IMR-90 (cell line): ENCODE results near the gene SEPTIN10. TPM values are rescaled to one million over a fixed set of nuclear protein-coding genes. Genes with fewer than 3 reads are reported as not detected.

Experiments used
- ATAC-seq: fragments of 200-7000 bp; cut with Tn5 transposase; 2 replicates; pipeline ENCODE4 v1.9.1; 2020; ENCODE audit warnings: low read depth, mild to moderate bottlenecking, moderate library complexity
- BruUV-seq: library from RNA; stranded (reverse); fragments of 400-500 nt; replicated peaks from 2 replicates; lab custom pipeline; 2021; lab: Mats Ljungman, UMichigan
- CTCF ChIA-PET: fragments of 300-600 bp; formaldehyde crosslinking; extraction: SDS; loops from one replicate; lab custom pipeline; 2021; ENCODE audit warnings: antibody characterized with exemption; lab: Yijun Ruan, JAX
- POLR2A ChIA-PET: fragments of 300-600 bp; sonication (Branson Sonifier 250); formaldehyde crosslinking; loops from one replicate; lab custom pipeline; 2022; ENCODE audit warnings: antibody characterized with exemption; ENCODE audit not compliant: unreplicated experiment; lab: Charles Lee
- DNase-seq: peaks from one replicate; pipeline ENCODE4 v3.0.0; 2013
- H2AFZ ChIP-seq: replicated peaks from 2 replicates; pipeline ENCODE3; 2013; ENCODE audit warnings: low read length, mild to moderate bottlenecking; ENCODE audit not compliant: poor library complexity
- H2AK5ac ChIP-seq: 2 replicates; pipeline ENCODE4 v1.6.1; 2013; ENCODE audit warnings: low read depth, low read length, inconsistent platforms
- H2AK9ac ChIP-seq: replicated peaks from 2 replicates; pipeline ENCODE3; 2013; ENCODE audit warnings: mild to moderate bottlenecking, low read depth, low read length, moderate library complexity; ENCODE audit not compliant: poor library complexity
- H2BK120ac ChIP-seq: 2 replicates; pipeline ENCODE4 v1.6.1; 2013; ENCODE audit warnings: low read depth, low read length, inconsistent platforms
- H2BK15ac ChIP-seq: 3 replicates; pipeline ENCODE4 v1.6.1; 2013; ENCODE audit warnings: low read depth, low read length, inconsistent platforms
- H2BK20ac ChIP-seq: 2 replicates; pipeline ENCODE4 v1.6.1; 2013; ENCODE audit warnings: low read depth, mild to moderate bottlenecking, inconsistent platforms, low read length, moderate library complexity
- H2BK5ac ChIP-seq: 2 replicates; pipeline ENCODE4 v1.6.1; 2013; ENCODE audit warnings: mild to moderate bottlenecking, low read depth, low read length, inconsistent platforms; ENCODE audit not compliant: poor library complexity, severe bottlenecking
- H3K14ac ChIP-seq: replicated peaks from 2 replicates; pipeline ENCODE4 v1.6.1; 2013; ENCODE audit warnings: low read depth, low read length, inconsistent platforms
- H3K18ac ChIP-seq: 2 replicates; pipeline ENCODE4 v1.6.1; 2013; ENCODE audit warnings: low read depth, low read length, control low read depth
- H3K23ac ChIP-seq: 2 replicates; pipeline ENCODE4 v1.6.1; 2013; ENCODE audit warnings: low read depth, low read length, inconsistent platforms
- H3K27ac ChIP-seq: 2 replicates; pipeline ENCODE4 v1.5.1; 2013; ENCODE audit warnings: mild to moderate bottlenecking, control low read depth, low read length; ENCODE audit not compliant: insufficient read depth
- H3K27me3 ChIP-seq: 2 replicates; pipeline ENCODE4 v1.6.1; 2013; ENCODE audit warnings: low read length; ENCODE audit not compliant: control insufficient read depth, insufficient read depth
- H3K36me3 ChIP-seq: 2 replicates; pipeline ENCODE4 v1.6.1; 2013; ENCODE audit warnings: low read length, mixed read lengths; ENCODE audit not compliant: control insufficient read depth, insufficient read depth
- H3K4ac ChIP-seq: 2 replicates; pipeline ENCODE4 v1.6.1; 2013; ENCODE audit warnings: low read depth, low read length, inconsistent platforms
- H3K4me1 ChIP-seq: 2 replicates; pipeline ENCODE4 v1.6.1; 2013; ENCODE audit warnings: low read length, mixed read lengths; ENCODE audit not compliant: control insufficient read depth, insufficient read depth
- H3K4me2 ChIP-seq: 2 replicates; pipeline ENCODE4 v1.6.1; 2013; ENCODE audit warnings: low read depth, mild to moderate bottlenecking, control low read depth, low read length, moderate library complexity
- H3K4me3 ChIP-seq: 2 replicates; pipeline ENCODE4 v1.5.1; 2013; ENCODE audit warnings: low read depth, mild to moderate bottlenecking, control low read depth, low read length, moderate library complexity; ENCODE audit not compliant: insufficient read depth
- H3K56ac ChIP-seq: 2 replicates; pipeline ENCODE4 v1.6.1; 2013; ENCODE audit warnings: low read length, inconsistent platforms; ENCODE audit not compliant: insufficient read depth; ENCODE audit errors: extremely low read depth
- H3K79me1 ChIP-seq, 2 experiments: 2 replicates each; pipeline ENCODE4 v1.6.1; 2013; ENCODE audit warnings: low read length in 2 of 2, inconsistent platforms in 1 of 2, low read depth in 1 of 2
- H3K9ac ChIP-seq: 2 replicates; pipeline ENCODE4 v1.6.1; 2013; ENCODE audit warnings: low read depth, low read length, control low read depth
- H3K9me1 ChIP-seq: 2 replicates; pipeline ENCODE4 v1.6.1; 2013; ENCODE audit warnings: low read length, inconsistent platforms; ENCODE audit not compliant: insufficient read depth
- H3K9me3 ChIP-seq: 2 replicates; pipeline ENCODE4 v1.6.1; 2013; ENCODE audit warnings: low read length; ENCODE audit not compliant: control insufficient read depth, insufficient read depth
- H4K20me1 ChIP-seq: 2 replicates; pipeline ENCODE4 v1.6.1; 2013; ENCODE audit warnings: low read length, inconsistent platforms; ENCODE audit not compliant: insufficient read depth
- H4K5ac ChIP-seq: 2 replicates; pipeline ENCODE4 v1.6.1; 2013; ENCODE audit warnings: mild to moderate bottlenecking, low read depth, low read length, control low read depth
- H4K8ac ChIP-seq, 2 experiments: 2 replicates each; pipeline ENCODE4 v1.6.1; 2013; ENCODE audit warnings: low read depth in 2 of 2, low read length in 2 of 2, control low read depth in 1 of 2, inconsistent platforms in 1 of 2
- H4K91ac ChIP-seq: 2 replicates; pipeline ENCODE4 v1.6.1; 2013; ENCODE audit warnings: low read depth, low read length, inconsistent platforms; ENCODE audit not compliant: insufficient read depth
- BHLHE40 ChIP-seq: fragments of 150-350 bp; IDR thresholded peaks from 2 replicates; pipeline ENCODE4 v1.6.1; 2016; ENCODE audit warnings: mild to moderate bottlenecking, low read depth, low read length
- CEBPB ChIP-seq: IDR thresholded peaks from 2 replicates; pipeline ENCODE4 v1.6.1; 2012; ENCODE audit warnings: low read depth, low read length, improper control_type of control experiment
- CHD1 ChIP-seq: IDR thresholded peaks from 2 replicates; pipeline ENCODE4 v1.6.1; 2012; ENCODE audit warnings: low read depth, low read length, improper control_type of control experiment
- FOS ChIP-seq: fragments of 150-350 bp; IDR thresholded peaks from 2 replicates; pipeline ENCODE4 v1.6.1; 2016; ENCODE audit warnings: low read depth, low read length
- MAFK ChIP-seq: IDR thresholded peaks from 2 replicates; pipeline ENCODE4 v1.6.1; 2012; ENCODE audit warnings: low read depth, low read length, improper control_type of control experiment
- MAZ ChIP-seq: IDR thresholded peaks from 2 replicates; pipeline ENCODE4 v1.6.1; 2012; ENCODE audit warnings: low read depth, mild to moderate bottlenecking, low read length, improper control_type of control experiment, moderate library complexity, borderline replicate concordance
- MXI1 ChIP-seq: IDR thresholded peaks from 2 replicates; pipeline ENCODE4 v1.6.1; 2012; ENCODE audit warnings: low read depth, mild to moderate bottlenecking, low read length, moderate library complexity, borderline replicate concordance
- NFE2L2 ChIP-seq: fragments of 150-350 bp; IDR thresholded peaks from 2 replicates; pipeline ENCODE4 v1.6.1; 2016; ENCODE audit warnings: low read depth, mild to moderate bottlenecking, low read length
- POLR2A ChIP-seq: IDR thresholded peaks from 2 replicates; pipeline ENCODE4 v1.6.1; 2012; ENCODE audit warnings: mild to moderate bottlenecking, low read depth, low read length
- RFX5 ChIP-seq: IDR thresholded peaks from 2 replicates; pipeline ENCODE4 v1.8.0; 2012; ENCODE audit warnings: low read depth, mild to moderate bottlenecking, low read length, moderate library complexity
- SMC3 ChIP-seq: fragments of 150-350 bp; IDR thresholded peaks from 2 replicates; pipeline ENCODE4 v1.6.1; 2016; ENCODE audit warnings: low read depth, mild to moderate bottlenecking, antibody characterized with exemption, low read length, moderate library complexity
- WGBS, 2 experiments: methylation state at CpG; one replicate each; pipeline versions ENCODE4 v1.1.5 to v1.1.7; 2013; ENCODE audit warnings: missing lambda C conversion rate in 2 of 2; ENCODE audit not compliant: insufficient read length in 1 of 2; ENCODE audit errors: extremely low coverage in 2 of 2; 5-methylcytosine and 5-hydroxymethylcytosine counted together
- dilution Hi-C: fragments of 300-500 bp; cut with HindIII; formaldehyde crosslinking; loops from one replicate; pipeline ENCODE4 v1.14.3; 2018; ENCODE audit warnings: low sequenced_read_pairs; ENCODE audit not compliant: unreplicated experiment
- in situ Hi-C: fragments of 300-500 bp; cut with MboI; formaldehyde crosslinking; loops from 3 replicates; pipeline ENCODE4 v1.14.3; 2019; ENCODE audit warnings: low sequenced_read_pairs, inconsistent platforms, mixed read lengths
- intact Hi-C: fragments of 100-400 bp; cut with micrococcal nuclease; formaldehyde crosslinking; loops from 2 replicates; pipeline ENCODE4 v1.10.0; 2022
- polyA plus RNA-seq, 3 experiments: library from polyadenylated mRNA; depleted of rRNA; stranded (reverse); fragments of >200 nt; gene quantifications; 2 replicates each; pipeline ENCODE4 v1.2.3, GENCODE V29; 2012; ENCODE audit warnings: low replicate concordance in 1 of 3
- total RNA-seq: library from RNA; depleted of rRNA; stranded (reverse); fragments of >200 nt; gene quantifications from 2 replicates; pipeline ENCODE4 v1.2.3, GENCODE V29; 2012
- TF ChIP-seq, protein P1 (sequence below): conservative IDR thresholded peaks from 2 replicates; pipeline ENCODE4 v1.5.1; 2012; ENCODE audit warnings: mild to moderate bottlenecking, low read depth, low read length, improper control_type of control experiment
- TF ChIP-seq, protein P2 (sequence below): fragments of 150-350 bp; IDR thresholded peaks from 2 replicates; pipeline ENCODE4 v1.6.1; 2016; ENCODE audit warnings: low read depth, mild to moderate bottlenecking, low read length, moderate library complexity, borderline replicate concordance

SEPTIN10 gene
- total and polyA plus RNA-seq, 2 of the 4 experiments (the other 2 are of a cell fraction), result 55.4 to 82.6 TPM

- TF ChIP-seq, protein P1, sequence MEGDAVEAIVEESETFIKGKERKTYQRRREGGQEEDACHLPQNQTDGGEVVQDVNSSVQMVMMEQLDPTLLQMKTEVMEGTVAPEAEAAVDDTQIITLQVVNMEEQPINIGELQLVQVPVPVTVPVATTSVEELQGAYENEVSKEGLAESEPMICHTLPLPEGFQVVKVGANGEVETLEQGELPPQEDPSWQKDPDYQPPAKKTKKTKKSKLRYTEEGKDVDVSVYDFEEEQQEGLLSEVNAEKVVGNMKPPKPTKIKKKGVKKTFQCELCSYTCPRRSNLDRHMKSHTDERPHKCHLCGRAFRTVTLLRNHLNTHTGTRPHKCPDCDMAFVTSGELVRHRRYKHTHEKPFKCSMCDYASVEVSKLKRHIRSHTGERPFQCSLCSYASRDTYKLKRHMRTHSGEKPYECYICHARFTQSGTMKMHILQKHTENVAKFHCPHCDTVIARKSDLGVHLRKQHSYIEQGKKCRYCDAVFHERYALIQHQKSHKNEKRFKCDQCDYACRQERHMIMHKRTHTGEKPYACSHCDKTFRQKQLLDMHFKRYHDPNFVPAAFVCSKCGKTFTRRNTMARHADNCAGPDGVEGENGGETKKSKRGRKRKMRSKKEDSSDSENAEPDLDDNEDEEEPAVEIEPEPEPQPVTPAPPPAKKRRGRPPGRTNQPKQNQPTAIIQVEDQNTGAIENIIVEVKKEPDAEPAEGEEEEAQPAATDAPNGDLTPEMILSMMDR, result no peak
These were observed 116.3 kb downstream of the SEPTIN10 start (continued) for GRCh38 chr2:109497463-109497862.

DNA sequence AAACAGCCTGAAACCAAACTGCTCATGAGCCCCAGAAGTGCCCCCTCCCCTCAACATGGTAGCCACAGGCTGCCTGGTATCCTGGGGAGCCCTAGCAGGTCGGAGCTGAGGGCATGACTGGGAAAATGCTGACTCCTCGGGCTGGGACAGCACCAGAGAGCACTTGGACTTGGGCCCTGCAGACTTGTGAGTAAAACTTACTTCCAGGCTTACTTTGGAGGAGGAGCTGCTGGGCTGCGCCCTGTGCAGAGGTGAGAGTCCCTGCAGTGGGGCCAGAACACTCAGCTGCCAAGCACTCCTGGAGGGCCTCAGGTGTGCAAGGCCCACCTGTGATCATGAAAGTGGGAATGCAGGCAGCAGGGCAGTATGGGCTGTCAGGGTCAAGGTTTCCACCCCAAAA lies 119.4 kb downstream of the SEPTIN10 start:
- POLR2A ChIA-PET, result no interaction called here

More for the DNA sequence above, 119.4 kb downstream of the SEPTIN10 start:
- no peak overlapping the region for H4K8ac ChIP-seq
- WGBS, 2 experiments, result 86% methylated on average over 2 of the region's 3 CpGs; no CpG with 5 or more reads in 1 of the 2 experiments
- ATAC-seq (no peak), DNase-seq (no peak)
- H3K27me3 ChIP-seq, result no peaks in the 10 kb centered on the region
- in situ Hi-C loops, result no loop called here
- no peak overlapping the region for H2AK9ac ChIP-seq
- no peak overlapping the region for H2BK120ac ChIP-seq
- H3K27ac ChIP-seq, result no peak overlapping the region
- peaks cover 9% of the 10 kb centered on the region; the same call in 1 of the 2 replicates for H4K20me1 ChIP-seq
- no peak overlapping the region for H3K56ac ChIP-seq
- no peak overlapping the region for H3K14ac ChIP-seq
- peaks cover 14% of the 10 kb centered on the region for H3K4me1 ChIP-seq
- peaks cover 26% of the 10 kb centered on the region for H3K9me1 ChIP-seq
- no peak overlapping the region for H3K9ac ChIP-seq
- H4K5ac ChIP-seq, result no peak overlapping the region
- H3K4me2 ChIP-seq, result no peak overlapping the region
- H3K18ac ChIP-seq, result no peak overlapping the region
- BruUV-seq, result no TSS peak
- H2AFZ ChIP-seq, result no peak overlapping the region
- intact Hi-C loops, result no loop called here
- no peak overlapping the region for H2BK5ac ChIP-seq
- no peak overlapping the region for H2AK5ac ChIP-seq
- H3K4ac ChIP-seq, result no peak overlapping the region; the same call in 1 of the 2 replicates
- H3K79me1 ChIP-seq, result peaks cover 0 to 40% of the 10 kb centered on the region in 2 experiments; a peak in 2 of 4 replicates
- no peak overlapping the region for H3K4me3 ChIP-seq
- H3K23ac ChIP-seq, result no peak overlapping the region
- H3K9me3 ChIP-seq, result no peaks in the 10 kb centered on the region
- CTCF ChIA-PET, result no interaction called here
- no peak overlapping the region for H2BK20ac ChIP-seq
- dilution Hi-C loops, result no loop called here
- H4K91ac ChIP-seq, result no peak overlapping the region
- no peak for TF ChIP-seq NFE2L2
- TF ChIP-seq, protein P2, sequence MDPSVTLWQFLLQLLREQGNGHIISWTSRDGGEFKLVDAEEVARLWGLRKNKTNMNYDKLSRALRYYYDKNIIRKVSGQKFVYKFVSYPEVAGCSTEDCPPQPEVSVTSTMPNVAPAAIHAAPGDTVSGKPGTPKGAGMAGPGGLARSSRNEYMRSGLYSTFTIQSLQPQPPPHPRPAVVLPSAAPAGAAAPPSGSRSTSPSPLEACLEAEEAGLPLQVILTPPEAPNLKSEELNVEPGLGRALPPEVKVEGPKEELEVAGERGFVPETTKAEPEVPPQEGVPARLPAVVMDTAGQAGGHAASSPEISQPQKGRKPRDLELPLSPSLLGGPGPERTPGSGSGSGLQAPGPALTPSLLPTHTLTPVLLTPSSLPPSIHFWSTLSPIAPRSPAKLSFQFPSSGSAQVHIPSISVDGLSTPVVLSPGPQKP, result no peak
- no peak for TF ChIP-seq POLR2A
- TF ChIP-seq MAFK, result no peak
- no peak for TF ChIP-seq MXI1
- no peak for TF ChIP-seq FOS
- no peak for TF ChIP-seq CHD1
- no peak for TF ChIP-seq RFX5
- TF ChIP-seq, protein P1, result no peak
- no peak for TF ChIP-seq SMC3
- no peak for TF ChIP-seq BHLHE40
- no peak for TF ChIP-seq MAZ
- TF ChIP-seq CEBPB, result no peak
- H2BK15ac ChIP-seq, result no peak overlapping the region
- peaks cover 23% of the 10 kb centered on the region for H3K36me3 ChIP-seq
